ENCODE data around the gene RPS6KL1. TPM values are rescaled to one million over a fixed set of nuclear protein-coding genes. Genes with fewer than 3 reads are reported as not detected.

RPS6KL1 gene
- total and polyA plus RNA-seq, 8 donors, result 4.0 to 23.8 (median 7.2) TPM

DNA sequence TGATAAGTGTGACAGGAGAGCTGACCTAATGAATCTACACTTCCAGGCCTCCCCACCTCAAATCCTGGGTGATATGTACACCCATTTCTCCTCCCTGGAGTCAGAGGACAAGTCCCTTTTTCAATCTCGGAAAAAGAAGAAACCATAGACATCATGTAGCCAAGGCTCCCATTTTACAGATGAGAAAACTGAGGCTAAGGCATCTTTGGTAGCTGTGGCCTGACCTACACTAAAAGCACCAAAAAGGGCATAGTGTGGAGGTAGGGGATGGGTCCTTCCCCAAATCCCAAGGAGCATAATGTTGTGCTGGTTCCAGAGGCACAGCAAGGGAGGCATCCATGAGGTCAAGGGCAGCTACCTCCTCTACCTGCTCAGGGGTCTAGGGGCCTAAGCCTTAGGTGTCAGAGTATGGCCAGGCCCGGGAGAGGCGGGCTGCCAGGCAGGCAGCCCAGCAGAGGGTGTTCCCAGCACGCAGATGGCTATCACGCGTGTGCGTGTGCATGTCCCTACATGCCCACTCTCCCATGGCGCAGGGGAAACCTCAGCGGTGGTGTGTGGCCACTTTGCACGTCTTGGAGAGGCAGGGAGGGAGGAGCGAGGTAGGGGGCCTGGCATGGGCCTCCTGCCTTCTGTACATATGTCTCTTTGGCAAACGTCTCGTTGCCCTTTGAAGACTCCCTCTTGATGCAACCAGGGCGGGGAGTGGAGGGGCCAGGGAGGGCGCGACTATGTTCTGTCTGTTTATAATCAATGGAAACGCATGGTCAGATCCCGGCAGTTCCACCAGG is 29.8 kb upstream of the RPS6KL1 start:
- H3K27me3 ChIP-seq, result no peaks in the 10 kb centered on the region
- peaks cover 0 to 12% (median 11%) of the 10 kb centered on the region in 3 donors for H3K4me1 ChIP-seq
- intact Hi-C loops (cut with DNase I), result no loop called here
- ATAC-seq (no peak), FAIRE-seq (no peak), DNase-seq (no peak)
- no peak overlapping the region for H3K4me3 ChIP-seq
- TF ChIP-seq, protein P1, sequence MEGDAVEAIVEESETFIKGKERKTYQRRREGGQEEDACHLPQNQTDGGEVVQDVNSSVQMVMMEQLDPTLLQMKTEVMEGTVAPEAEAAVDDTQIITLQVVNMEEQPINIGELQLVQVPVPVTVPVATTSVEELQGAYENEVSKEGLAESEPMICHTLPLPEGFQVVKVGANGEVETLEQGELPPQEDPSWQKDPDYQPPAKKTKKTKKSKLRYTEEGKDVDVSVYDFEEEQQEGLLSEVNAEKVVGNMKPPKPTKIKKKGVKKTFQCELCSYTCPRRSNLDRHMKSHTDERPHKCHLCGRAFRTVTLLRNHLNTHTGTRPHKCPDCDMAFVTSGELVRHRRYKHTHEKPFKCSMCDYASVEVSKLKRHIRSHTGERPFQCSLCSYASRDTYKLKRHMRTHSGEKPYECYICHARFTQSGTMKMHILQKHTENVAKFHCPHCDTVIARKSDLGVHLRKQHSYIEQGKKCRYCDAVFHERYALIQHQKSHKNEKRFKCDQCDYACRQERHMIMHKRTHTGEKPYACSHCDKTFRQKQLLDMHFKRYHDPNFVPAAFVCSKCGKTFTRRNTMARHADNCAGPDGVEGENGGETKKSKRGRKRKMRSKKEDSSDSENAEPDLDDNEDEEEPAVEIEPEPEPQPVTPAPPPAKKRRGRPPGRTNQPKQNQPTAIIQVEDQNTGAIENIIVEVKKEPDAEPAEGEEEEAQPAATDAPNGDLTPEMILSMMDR (IDR thresholded peaks at IDR 0.05), result no peak
- 86 to 88% methylated on average over 18 of the region's 18 CpGs for WGBS, 2 donors
- no peaks in the 10 kb centered on the region for H3K36me3 ChIP-seq
- no peak overlapping the region for H3K27ac ChIP-seq
- no peaks in the 10 kb centered on the region for H3K9me3 ChIP-seq

DNA sequence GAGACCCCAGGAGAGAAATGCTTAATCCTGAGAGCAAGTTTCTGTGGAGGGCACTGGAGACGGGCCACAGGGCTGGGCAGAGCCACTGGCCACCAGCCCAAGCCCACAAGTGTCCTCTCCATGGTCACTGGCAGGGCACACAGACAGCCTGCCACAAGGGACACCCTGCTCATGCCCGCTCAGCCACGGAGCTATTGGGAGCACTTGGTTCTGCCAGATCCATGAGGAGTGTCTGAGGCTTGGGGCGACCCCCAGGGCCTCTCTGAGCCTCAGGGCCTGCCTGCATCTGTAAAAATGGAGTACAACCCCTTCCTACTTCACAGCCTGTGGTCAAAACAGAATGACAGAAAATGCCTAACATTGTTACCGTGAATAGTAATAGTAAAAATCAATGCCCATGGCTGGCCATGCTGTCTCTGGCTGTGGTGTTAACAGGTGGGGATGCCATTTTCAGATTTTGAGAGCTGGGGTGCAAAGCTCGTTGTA is 29.2 kb upstream of the RPS6KL1 start:
- 84 to 88% methylated on average over 6 of the region's 6 CpGs for WGBS, 2 donors
- intact Hi-C loops (cut with DNase I), result no loop called here
- ATAC-seq (no peak), FAIRE-seq (no peak), DNase-seq (no peak)
- Histone ChIP-seq H3K4me1 (peaks cover 0 to 12% (median 11%) of the 10 kb centered on the region in 3 donors), H3K9me3 (no peaks in the 10 kb centered on the region), H3K4me3 (no peak overlapping the region), H3K27ac (no peak overlapping the region), H3K27me3 (no peaks in the 10 kb centered on the region), H3K36me3 (no peaks in the 10 kb centered on the region)
- TF ChIP-seq, protein P1 (IDR thresholded peaks at IDR 0.05), result no peak

DNA sequence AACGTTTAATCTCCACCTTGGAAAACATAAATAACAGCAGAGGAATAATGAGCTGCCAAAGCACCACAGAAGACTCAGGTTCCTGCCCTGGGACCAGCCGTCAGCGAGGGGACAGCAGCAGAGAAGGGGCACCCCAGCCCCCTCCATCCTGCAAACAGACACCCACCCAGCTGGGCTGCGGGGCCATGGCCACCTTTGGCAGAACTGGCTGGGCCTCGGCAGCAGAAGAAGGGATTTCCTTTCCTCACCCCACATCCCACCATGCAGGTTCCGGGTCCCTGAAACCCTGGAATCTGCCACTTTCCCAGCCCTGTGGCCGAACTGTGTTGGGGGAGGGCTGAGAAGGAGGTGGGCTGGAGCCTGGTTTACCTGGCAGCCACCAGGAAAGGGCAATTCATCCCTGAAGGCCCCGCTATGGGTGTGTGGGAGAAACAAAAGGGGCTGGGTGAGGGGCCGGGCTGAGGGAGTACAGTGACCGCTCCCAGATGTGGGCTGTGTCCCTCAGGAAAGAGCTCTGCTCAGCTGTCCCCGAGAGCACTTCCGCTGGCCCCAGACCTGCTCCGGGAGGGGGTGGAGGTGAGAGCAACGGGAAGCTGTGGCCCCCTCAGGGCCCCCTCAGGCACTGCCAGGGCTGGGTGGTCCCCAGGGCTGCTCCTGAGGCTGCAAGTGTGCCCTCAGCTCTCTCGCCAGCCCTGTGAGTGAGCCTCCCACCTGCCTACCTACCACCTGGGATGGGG is 28.6 kb upstream of the RPS6KL1 start:
- no peaks in the 10 kb centered on the region for H3K36me3 ChIP-seq
- no peak overlapping the region for H3K4me3 ChIP-seq
- intact Hi-C loops (cut with DNase I), result no loop called here
- peak overlapping the region in 2 of 4 donors; percentile 48 to 60 for H3K27ac ChIP-seq
- ATAC-seq (no peak), DNase-seq (peak in 1 of 6 donors; percentile 60), FAIRE-seq (no peak)
- TF ChIP-seq, protein P1 (IDR thresholded peaks at IDR 0.05), result no peak
- no peaks in the 10 kb centered on the region for H3K9me3 ChIP-seq
- WGBS, 2 donors, result 81 to 82% methylated on average over 14 to 15 of the region's 15 CpGs
- no peaks in the 10 kb centered on the region for H3K27me3 ChIP-seq
- peaks cover 0 to 12% (median 11%) of the 10 kb centered on the region in 3 donors for H3K4me1 ChIP-seq

DNA sequence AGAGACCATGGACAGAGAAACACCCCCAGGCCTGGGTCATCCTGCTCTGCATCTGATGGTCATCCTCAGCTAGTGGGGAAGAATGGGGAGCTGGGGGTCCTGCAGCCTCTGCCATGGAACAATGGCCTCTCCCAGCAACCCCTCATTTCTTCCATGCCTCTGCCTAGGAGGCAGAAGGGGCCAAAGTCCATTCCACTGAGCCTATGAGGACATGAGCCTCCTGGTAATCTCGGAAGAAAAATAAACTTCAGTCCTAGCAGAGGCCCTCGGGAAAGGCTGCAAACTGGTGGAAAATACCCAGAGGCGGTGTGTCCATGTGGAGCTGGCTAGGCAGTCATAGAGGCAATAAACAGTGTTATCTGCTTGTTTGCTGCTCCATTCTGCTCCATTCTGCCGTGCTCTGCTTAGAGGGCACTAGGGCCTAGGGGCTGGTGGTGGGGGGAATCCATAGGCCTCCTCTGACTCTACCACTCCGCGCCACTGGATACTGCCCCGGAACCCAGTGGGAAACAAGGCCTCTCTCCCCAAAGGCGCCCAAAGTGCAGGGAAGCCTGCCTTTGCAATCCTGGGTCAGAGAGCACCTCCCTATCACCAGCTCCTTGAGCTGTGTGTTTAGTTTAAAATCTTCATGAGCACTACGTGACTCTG is 27.9 kb upstream of the RPS6KL1 start:
- intact Hi-C loops (cut with DNase I), result no loop called here
- Histone ChIP-seq H3K27ac (peak overlapping the region in 2 of 4 donors; percentile 48 to 60), H3K4me1 (peaks cover 0 to 12% (median 11%) of the 10 kb centered on the region in 3 donors), H3K9me3 (no peaks in the 10 kb centered on the region), H3K4me3 (no peak overlapping the region), H3K36me3 (no peaks in the 10 kb centered on the region), H3K27me3 (no peaks in the 10 kb centered on the region)
- DNase-seq, result no peak
- FAIRE-seq, result no peak
- 50% methylated on average over 9 of the region's 9 CpGs for WGBS, 2 donors
- TF ChIP-seq, protein P1 (IDR thresholded peaks at IDR 0.05), result no peak
- peak; percentile 38 to 74 (median 50) for ATAC-seq

All from pancreas (tissue), 10 donors.